ENCODE data around the gene ZMYND19. TPM values are rescaled to one million over a fixed set of nuclear protein-coding genes. Genes with fewer than 3 reads are reported as not detected.
"Not testable (repeated sequence)": the region's sequence is repeated elsewhere in the genome, so short reads cannot be mapped to it uniquely, and the experiment has no call there.

ZMYND19 gene
- total RNA-seq, 1 donor from 2014 or later = 30.4 TPM

GRCh38 chr9:137598943-137599342, 8.6 kb upstream of the ZMYND19 start:
- no peak overlapping the region for H3K4me3 ChIP-seq (ENCODE audit: low read depth, low read length)
- no peak for TF ChIP-seq CTCF (conservative IDR thresholded peaks at IDR 0.05; ENCODE audit: low read depth, low read length)

GRCh38 chr9:137596577-137596976, 6.3 kb upstream of the ZMYND19 start:
- DNase-seq (ENCODE audit: low read depth); H3K4me3 ChIP-seq (ENCODE audit: low read depth, low read length): not testable (repeated sequence)

More at GRCh38 chr9:137598943-137599342, 8.6 kb upstream of the ZMYND19 start:
- DNase-seq (ENCODE audit: low read depth) = no peak

GRCh38 chr9:137593176-137593575, 2.9 kb upstream of the ZMYND19 start:
- DNase-seq (ENCODE audit: low read depth) = no peak
- TF ChIP-seq CTCF (conservative IDR thresholded peaks at IDR 0.05; ENCODE audit: low read depth, low read length) = no peak
- H3K4me3 ChIP-seq (ENCODE audit: low read depth, low read length) = no peak overlapping the region

- DNase-seq (ENCODE audit: low read depth) = no peak
- no peak for TF ChIP-seq CTCF (conservative IDR thresholded peaks at IDR 0.05; ENCODE audit: low read depth, low read length)
- H3K4me3 ChIP-seq (ENCODE audit: low read depth, low read length) = no peak overlapping the region
Measured at GRCh38 chr9:137592767-137593166, 2.5 kb upstream of the ZMYND19 start.

GRCh38 chr9:137590123-137590468, 216 bp downstream of the ZMYND19 start:
- TF ChIP-seq CTCF (conservative IDR thresholded peaks at IDR 0.05; ENCODE audit: low read depth, low read length) = no peak
- H3K4me3 ChIP-seq (ENCODE audit: low read depth, low read length) = peak overlapping the region; percentile 74

GRCh38 chr9:137589441-137590122, 730 bp downstream of the ZMYND19 start:
- no peak for TF ChIP-seq CTCF (conservative IDR thresholded peaks at IDR 0.05; ENCODE audit: low read depth, low read length)
- DNase-seq (ENCODE audit: low read depth) = no peak
- peak overlapping the region; percentile 74 for H3K4me3 ChIP-seq (ENCODE audit: low read depth, low read length)

More at GRCh38 chr9:137590123-137590468, 216 bp downstream of the ZMYND19 start:
- no peak for DNase-seq (ENCODE audit: low read depth)

GRCh38 chr9:137588891-137589290, 1.4 kb downstream of the ZMYND19 start:
- peak overlapping the region; percentile 74 for H3K4me3 ChIP-seq (ENCODE audit: low read depth, low read length)
- DNase-seq (ENCODE audit: low read depth) = no peak
- TF ChIP-seq CTCF (conservative IDR thresholded peaks at IDR 0.05; ENCODE audit: low read depth, low read length) = no peak
